ENCODE measurements around the gene NEK5.
"Not testable (repeated sequence)": the region's sequence is repeated elsewhere in the genome, so short reads cannot be mapped to it uniquely, and the experiment has no call there.

Gene NEK5

DNA sequence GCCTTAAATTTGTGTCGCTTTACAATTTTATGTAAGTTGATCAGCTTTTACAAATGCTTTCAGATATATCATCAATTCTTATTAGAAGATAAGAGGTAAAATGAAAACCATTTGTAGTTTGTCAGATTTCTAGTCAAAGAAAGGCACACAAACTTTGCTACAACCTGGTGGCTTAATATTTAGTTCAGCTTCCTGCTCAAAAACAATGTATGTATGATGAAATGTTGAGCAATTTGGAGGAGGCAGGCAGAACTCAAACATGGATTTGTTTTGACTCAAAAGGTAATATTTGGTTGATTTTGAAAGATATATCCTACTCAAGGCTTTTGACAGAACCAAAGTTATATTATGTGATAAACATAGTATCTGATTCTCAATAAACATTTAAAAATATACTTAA is 24.2 kb downstream of the NEK5 start:
- ATAC-seq: no peak
- TF ChIP-seq ARNTL (CRISPR knock-in tag; IDR thresholded peaks at IDR 0.05; ENCODE audit: borderline replicate concordance, low read depth) (no peak), ZNF565 (CRISPR knock-in tag; conservative IDR thresholded peaks at IDR 0.05; ENCODE audit: low read depth) (no peak), RARB (CRISPR knock-in tag; IDR thresholded peaks at IDR 0.05) (no peak), GLIS3 (CRISPR knock-in tag; IDR thresholded peaks at IDR 0.05) (no peak), ZNF70 (CRISPR knock-in tag; IDR thresholded peaks at IDR 0.05) (no peak), BACH2 (CRISPR knock-in tag; IDR thresholded peaks at IDR 0.05; ENCODE audit: borderline replicate concordance) (no peak)
- TF ChIP-seq, protein P1, sequence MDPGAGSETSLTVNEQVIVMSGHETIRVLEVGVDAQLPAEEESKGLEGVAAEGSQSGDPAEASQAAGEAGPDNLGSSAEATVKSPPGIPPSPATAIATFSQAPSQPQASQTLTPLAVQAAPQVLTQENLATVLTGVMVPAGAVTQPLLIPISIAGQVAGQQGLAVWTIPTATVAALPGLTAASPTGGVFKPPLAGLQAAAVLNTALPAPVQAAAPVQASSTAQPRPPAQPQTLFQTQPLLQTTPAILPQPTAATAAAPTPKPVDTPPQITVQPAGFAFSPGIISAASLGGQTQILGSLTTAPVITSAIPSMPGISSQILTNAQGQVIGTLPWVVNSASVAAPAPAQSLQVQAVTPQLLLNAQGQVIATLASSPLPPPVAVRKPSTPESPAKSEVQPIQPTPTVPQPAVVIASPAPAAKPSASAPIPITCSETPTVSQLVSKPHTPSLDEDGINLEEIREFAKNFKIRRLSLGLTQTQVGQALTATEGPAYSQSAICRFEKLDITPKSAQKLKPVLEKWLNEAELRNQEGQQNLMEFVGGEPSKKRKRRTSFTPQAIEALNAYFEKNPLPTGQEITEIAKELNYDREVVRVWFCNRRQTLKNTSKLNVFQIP (CRISPR knock-in tag; IDR thresholded peaks at IDR 0.05; ENCODE audit: borderline replicate concordance, low read depth): no peak

DNA sequence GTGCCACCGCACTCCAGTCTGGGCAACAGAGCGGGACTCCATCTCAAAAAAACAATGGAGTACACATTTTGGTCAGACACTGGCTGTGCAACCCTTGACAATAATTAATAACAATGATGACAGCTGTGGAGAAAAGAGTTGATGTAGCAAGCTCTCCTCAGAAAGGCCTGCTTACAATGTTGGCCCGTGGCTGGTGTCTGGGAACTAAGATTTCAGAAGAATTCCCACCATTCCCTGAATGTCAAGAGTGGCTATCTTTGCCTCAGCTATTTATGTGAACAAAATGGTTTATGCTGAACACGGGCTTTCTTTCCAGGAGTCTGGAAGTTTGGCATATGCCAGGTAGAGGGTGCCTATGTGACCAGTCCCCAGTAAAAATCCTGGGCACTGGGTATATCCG is 25.5 kb downstream of the NEK5 start:
- TF ChIP-seq ZNF70 (CRISPR knock-in tag; IDR thresholded peaks at IDR 0.05) (no peak), OSR1 (CRISPR knock-in tag; IDR thresholded peaks at IDR 0.05) (no peak), ZNF565 (CRISPR knock-in tag; conservative IDR thresholded peaks at IDR 0.05; ENCODE audit: low read depth) (no peak), ZFP30 (CRISPR knock-in tag; IDR thresholded peaks at IDR 0.05) (no peak), ZFP3 (CRISPR knock-in tag; IDR thresholded peaks at IDR 0.05) (no peak), ARNTL (CRISPR knock-in tag; IDR thresholded peaks at IDR 0.05; ENCODE audit: borderline replicate concordance, low read depth) (no peak), ESRRG (CRISPR knock-in tag; IDR thresholded peaks at IDR 0.05) (no peak), SNAI2 (CRISPR knock-in tag; IDR thresholded peaks at IDR 0.05) (no peak)
- TF ChIP-seq, protein P2, sequence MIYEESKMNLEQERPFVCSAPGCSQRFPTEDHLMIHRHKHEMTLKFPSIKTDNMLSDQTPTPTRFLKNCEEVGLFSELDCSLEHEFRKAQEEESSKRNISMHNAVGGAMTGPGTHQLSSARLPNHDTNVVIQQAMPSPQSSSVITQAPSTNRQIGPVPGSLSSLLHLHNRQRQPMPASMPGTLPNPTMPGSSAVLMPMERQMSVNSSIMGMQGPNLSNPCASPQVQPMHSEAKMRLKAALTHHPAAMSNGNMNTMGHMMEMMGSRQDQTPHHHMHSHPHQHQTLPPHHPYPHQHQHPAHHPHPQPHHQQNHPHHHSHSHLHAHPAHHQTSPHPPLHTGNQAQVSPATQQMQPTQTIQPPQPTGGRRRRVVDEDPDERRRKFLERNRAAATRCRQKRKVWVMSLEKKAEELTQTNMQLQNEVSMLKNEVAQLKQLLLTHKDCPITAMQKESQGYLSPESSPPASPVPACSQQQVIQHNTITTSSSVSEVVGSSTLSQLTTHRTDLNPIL (CRISPR knock-in tag; IDR thresholded peaks at IDR 0.05; ENCODE audit: low read depth): no peak
- TF ChIP-seq, protein P3, sequence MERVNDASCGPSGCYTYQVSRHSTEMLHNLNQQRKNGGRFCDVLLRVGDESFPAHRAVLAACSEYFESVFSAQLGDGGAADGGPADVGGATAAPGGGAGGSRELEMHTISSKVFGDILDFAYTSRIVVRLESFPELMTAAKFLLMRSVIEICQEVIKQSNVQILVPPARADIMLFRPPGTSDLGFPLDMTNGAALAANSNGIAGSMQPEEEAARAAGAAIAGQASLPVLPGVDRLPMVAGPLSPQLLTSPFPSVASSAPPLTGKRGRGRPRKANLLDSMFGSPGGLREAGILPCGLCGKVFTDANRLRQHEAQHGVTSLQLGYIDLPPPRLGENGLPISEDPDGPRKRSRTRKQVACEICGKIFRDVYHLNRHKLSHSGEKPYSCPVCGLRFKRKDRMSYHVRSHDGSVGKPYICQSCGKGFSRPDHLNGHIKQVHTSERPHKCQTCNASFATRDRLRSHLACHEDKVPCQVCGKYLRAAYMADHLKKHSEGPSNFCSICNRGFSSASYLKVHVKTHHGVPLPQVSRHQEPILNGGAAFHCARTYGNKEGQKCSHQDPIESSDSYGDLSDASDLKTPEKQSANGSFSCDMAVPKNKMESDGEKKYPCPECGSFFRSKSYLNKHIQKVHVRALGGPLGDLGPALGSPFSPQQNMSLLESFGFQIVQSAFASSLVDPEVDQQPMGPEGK (CRISPR knock-in tag; IDR thresholded peaks at IDR 0.05; ENCODE audit: borderline replicate concordance): no peak
- no peak for ATAC-seq

DNA sequence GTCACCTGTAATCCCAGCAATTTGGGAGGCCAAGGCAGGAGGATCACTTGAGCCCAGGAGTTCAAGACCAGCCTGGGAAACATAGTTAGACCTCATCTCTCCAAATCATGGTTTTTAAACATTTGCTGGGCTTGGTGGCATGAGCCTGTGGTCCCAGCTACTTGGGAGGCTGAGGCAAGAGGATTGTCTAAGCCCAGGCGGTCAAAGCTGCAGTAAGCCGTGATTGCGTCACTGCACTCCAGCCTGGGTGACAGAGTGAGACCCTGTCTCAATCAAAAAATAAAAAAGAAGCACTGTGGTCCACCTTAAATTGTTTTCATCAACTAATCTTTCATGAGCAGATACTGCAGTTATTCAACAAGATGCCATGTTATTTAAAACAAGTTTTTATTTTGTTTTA is 26.4 kb downstream of the NEK5 start:
- ATAC-seq: not testable (repeated sequence)

DNA sequence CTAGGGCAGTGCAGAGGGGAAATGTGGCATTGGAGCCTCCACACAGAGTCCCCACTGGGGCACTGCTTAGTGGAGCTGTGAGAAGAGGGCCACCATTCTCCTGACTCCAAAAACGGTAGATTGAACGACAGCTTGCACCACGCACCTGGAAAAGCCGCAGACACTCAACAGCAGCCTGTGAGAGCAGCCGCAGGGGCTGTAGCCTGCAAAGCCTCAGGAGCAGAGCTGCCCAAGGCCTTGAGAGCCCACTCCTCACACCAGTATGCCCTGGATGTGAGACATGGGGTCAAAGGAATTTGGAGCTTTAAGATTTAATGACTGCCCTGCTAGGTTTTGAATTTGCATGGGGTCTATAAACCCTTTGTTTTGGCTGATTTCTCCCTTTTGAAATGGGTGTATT is 31.7 kb downstream of the NEK5 start:
- no peak for TF ChIP-seq CSDC2 (CRISPR knock-in tag; IDR thresholded peaks at IDR 0.05)
- TF ChIP-seq ESRRG (CRISPR knock-in tag; IDR thresholded peaks at IDR 0.05): no peak
- TF ChIP-seq TOX (CRISPR knock-in tag; IDR thresholded peaks at IDR 0.05; ENCODE audit: borderline replicate concordance): no peak
- no peak for TF ChIP-seq ARNTL (CRISPR knock-in tag; IDR thresholded peaks at IDR 0.05; ENCODE audit: borderline replicate concordance, low read depth)
- TF ChIP-seq BACH2 (CRISPR knock-in tag; IDR thresholded peaks at IDR 0.05; ENCODE audit: borderline replicate concordance): no peak
- TF ChIP-seq ZNF565 (CRISPR knock-in tag; conservative IDR thresholded peaks at IDR 0.05; ENCODE audit: low read depth): no peak
- no peak for TF ChIP-seq TCF4 (CRISPR knock-in tag; IDR thresholded peaks at IDR 0.05; ENCODE audit: borderline replicate concordance)
- TF ChIP-seq PPARA (CRISPR knock-in tag; IDR thresholded peaks at IDR 0.05; ENCODE audit: borderline replicate concordance): no peak
- TF ChIP-seq, protein P1 (CRISPR knock-in tag; IDR thresholded peaks at IDR 0.05; ENCODE audit: borderline replicate concordance, low read depth): no peak
- TF ChIP-seq ZC3H10 (CRISPR knock-in tag; IDR thresholded peaks at IDR 0.05): no peak
- no peak for TF ChIP-seq RARB (CRISPR knock-in tag; IDR thresholded peaks at IDR 0.05)
- TF ChIP-seq, protein P4, sequence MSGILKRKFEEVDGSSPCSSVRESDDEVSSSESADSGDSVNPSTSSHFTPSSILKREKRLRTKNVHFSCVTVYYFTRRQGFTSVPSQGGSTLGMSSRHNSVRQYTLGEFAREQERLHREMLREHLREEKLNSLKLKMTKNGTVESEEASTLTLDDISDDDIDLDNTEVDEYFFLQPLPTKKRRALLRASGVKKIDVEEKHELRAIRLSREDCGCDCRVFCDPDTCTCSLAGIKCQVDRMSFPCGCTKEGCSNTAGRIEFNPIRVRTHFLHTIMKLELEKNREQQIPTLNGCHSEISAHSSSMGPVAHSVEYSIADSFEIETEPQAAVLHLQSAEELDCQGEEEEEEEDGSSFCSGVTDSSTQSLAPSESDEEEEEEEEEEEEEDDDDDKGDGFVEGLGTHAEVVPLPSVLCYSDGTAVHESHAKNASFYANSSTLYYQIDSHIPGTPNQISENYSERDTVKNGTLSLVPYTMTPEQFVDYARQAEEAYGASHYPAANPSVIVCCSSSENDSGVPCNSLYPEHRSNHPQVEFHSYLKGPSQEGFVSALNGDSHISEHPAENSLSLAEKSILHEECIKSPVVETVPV (CRISPR knock-in tag; IDR thresholded peaks at IDR 0.05): no peak
- no peak for TF ChIP-seq SNAI2 (CRISPR knock-in tag; IDR thresholded peaks at IDR 0.05)
- no peak for TF ChIP-seq ZNF8 (CRISPR knock-in tag; IDR thresholded peaks at IDR 0.05)
- TF ChIP-seq OSR1 (CRISPR knock-in tag; IDR thresholded peaks at IDR 0.05): no peak
- no peak for ATAC-seq

Measured in SK-N-SH treated with all-trans-retinoic acid at 6 μM for 48 hours (cell line).